KBM-7 (cell line): ENCODE data around the gene MPP2.
A peak's percentile ranks its signal among the peaks of the same experiment; 100 is the strongest.
"Not testable (repeated sequence)": the region's sequence is repeated elsewhere in the genome, so short reads cannot be mapped to it uniquely, and the experiment has no call there.

Experiments
- DNase-seq: peaks from one replicate; pipeline ENCODE4 v3.0.0-alpha.2; 2015
- in situ Hi-C: fragments of 300-500 bp; cut with MboI; formaldehyde crosslinking; loops from 2 replicates; pipeline ENCODE4 v1.14.3; 2020; ENCODE audit warnings: low sequenced_read_pairs, low pct_unique_long_range_greater_than_20kb, mixed read lengths

MPP2 gene

GRCh38 chr17:43932357-43932756 is 25.0 kb upstream of the MPP2 start:
- in situ Hi-C loops, result no loop called here
- DNase-seq, result no peak

- DNase-seq, result no peak
These were observed 23.8 kb upstream of the MPP2 start for GRCh38 chr17:43931062-43931571.

GRCh38 chr17:43928609-43929008 is 21.3 kb upstream of the MPP2 start:
- in situ Hi-C loops, result no loop called here
- no peak for DNase-seq

More at GRCh38 chr17:43931062-43931571, 23.8 kb upstream of the MPP2 start:
- in situ Hi-C loops, result no loop called here

GRCh38 chr17:43927929-43928328 is 20.6 kb upstream of the MPP2 start:
- DNase-seq, in situ Hi-C loops: not testable (repeated sequence)

- in situ Hi-C loops, result no loop called here
- no peak for DNase-seq
These were observed 19.9 kb upstream of the MPP2 start for GRCh38 chr17:43927060-43927864.

GRCh38 chr17:43924558-43924957 is 17.2 kb upstream of the MPP2 start:
- in situ Hi-C loops, result no loop called here
- DNase-seq, result no peak

- no peak for DNase-seq
- in situ Hi-C loops, result no loop called here
These were observed 13.3 kb upstream of the MPP2 start for GRCh38 chr17:43920500-43921095.

- in situ Hi-C loops, result no loop called here
These were observed 10.7 kb upstream of the MPP2 start for GRCh38 chr17:43918026-43918389.

GRCh38 chr17:43917348-43918025 is 10.2 kb upstream of the MPP2 start:
- peak; percentile 59 for DNase-seq

More at GRCh38 chr17:43918026-43918389, 10.7 kb upstream of the MPP2 start:
- no peak for DNase-seq

GRCh38 chr17:43917016-43917347 is 9.6 kb upstream of the MPP2 start:
- in situ Hi-C loops, result no loop called here
- DNase-seq, result no peak

More at GRCh38 chr17:43917348-43918025, 10.2 kb upstream of the MPP2 start:
- in situ Hi-C loops, result no loop called here

GRCh38 chr17:43916385-43916784 is 9.0 kb upstream of the MPP2 start:
- in situ Hi-C loops, result no loop called here
- DNase-seq, result no peak

GRCh38 chr17:43915559-43915958 is 8.2 kb upstream of the MPP2 start:
- DNase-seq, result no peak
- in situ Hi-C loops, result no loop called here

- in situ Hi-C loops, result no loop called here
- DNase-seq, result no peak
These were observed 7.1 kb upstream of the MPP2 start for GRCh38 chr17:43914451-43914850.

GRCh38 chr17:43913584-43913983 is 6.2 kb upstream of the MPP2 start:
- in situ Hi-C loops, result no loop called here

GRCh38 chr17:43912635-43913304 is 5.4 kb upstream of the MPP2 start:
- in situ Hi-C loops, result no loop called here
- DNase-seq, result no peak

More at GRCh38 chr17:43913584-43913983, 6.2 kb upstream of the MPP2 start:
- DNase-seq, result no peak

GRCh38 chr17:43911904-43912303 is 4.6 kb upstream of the MPP2 start:
- no peak for DNase-seq
- in situ Hi-C loops, result no loop called here

- no peak for DNase-seq
These were observed 2.3 kb upstream of the MPP2 start for GRCh38 chr17:43909537-43910231.

GRCh38 chr17:43907998-43908721 is 824 bp upstream of the MPP2 start:
- peak; percentile 79 for DNase-seq

More at GRCh38 chr17:43909537-43910231, 2.3 kb upstream of the MPP2 start:
- in situ Hi-C loops, result no loop called here

More at GRCh38 chr17:43907998-43908721, 824 bp upstream of the MPP2 start:
- in situ Hi-C loops, result no loop called here
